Endometrial microvascular endothelial cells (primary cell): ENCODE results near the gene RGS3. TPM values are rescaled to one million over a fixed set of nuclear protein-coding genes. Genes with fewer than 3 reads are reported as not detected.
"Not testable (repeated sequence)": the region's sequence is repeated elsewhere in the genome, so short reads cannot be mapped to it uniquely, and the experiment has no call there.

Experiments
- in situ Hi-C: cut with HindIII; loops from 2 replicates; pipeline ENCODE4 v1.10.0; 2017; ENCODE audit warnings: low sequenced_read_pairs, low pct_unique_long_range_greater_than_20kb; ENCODE audit errors: inconsistent ontology term
- total RNA-seq: library from RNA; depleted of rRNA; stranded (reverse); fragments of >200 nt; gene quantifications from one replicate; pipeline ENCODE4 v1.2.3, GENCODE V29; 2015; ENCODE audit errors: inconsistent ontology term

RGS3 gene
- total RNA-seq, 1 donor from 2014 or later: 106 TPM

DNA sequence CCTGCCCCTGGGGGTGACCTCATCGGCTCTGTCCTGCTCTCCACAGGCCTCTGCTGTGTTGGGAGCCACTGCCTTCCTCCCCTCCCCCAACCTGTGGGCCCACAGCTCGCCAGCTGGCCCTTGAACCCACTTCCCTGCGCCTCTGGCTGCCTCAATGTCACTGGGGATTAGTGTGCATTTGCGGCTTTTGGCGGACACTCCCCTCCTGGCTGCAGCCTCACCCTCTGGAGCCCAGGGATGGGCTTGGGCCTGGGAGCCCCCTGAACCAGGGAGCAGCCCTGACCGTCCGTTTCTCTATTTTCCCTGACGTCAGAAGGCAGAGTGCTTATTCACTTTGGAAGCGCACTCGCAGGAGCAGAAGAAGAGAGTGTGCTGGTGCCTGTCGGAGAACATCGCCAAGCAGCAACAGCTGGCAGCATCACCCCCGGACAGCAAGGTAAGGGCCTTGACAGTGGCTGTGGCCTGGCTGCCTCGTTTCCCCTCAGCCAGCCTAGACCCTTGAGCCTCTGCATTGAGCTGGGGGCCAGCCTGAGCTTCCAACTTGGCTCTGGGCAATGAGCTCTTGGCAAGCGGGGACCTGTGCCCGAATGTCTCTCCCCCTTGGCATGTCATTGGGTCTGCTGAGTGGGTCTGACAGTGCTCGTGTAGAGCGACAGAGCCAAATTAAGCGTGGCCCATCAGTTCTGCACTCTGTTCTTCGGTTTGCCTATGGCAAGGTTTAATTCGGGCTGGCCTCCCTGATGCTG lies 73.1 kb downstream of the RGS3 start:
- in situ Hi-C loops: no loop called here

DNA sequence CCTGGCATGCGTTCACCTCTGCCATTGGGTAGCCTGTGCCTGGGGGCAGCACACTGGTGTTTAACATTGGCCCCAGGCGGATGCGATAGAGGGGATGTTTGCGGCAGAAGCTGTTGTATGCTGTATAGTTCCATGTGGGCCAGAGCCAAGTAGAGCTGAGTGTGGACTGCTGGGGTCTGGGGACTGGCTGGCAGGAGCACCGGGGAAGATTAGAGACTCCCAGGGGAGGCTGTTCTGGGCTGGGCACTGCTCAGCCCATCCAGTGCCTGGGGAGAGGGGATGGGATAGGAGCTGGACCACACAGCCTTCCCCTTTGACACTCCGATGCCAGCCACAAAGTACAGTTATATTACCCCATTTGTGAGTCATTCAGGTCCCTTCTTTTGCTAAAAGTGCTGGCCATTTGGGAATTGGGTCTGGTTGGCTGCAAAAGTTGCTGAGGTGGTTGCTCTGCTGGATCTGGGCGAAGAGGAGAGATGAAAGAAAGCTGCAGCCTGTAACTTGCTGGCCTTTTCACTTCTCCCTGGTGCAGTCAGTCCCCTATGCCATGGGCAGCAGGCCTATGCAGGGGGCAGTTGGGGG lies 73.8 kb downstream of the RGS3 start:
- in situ Hi-C loops: no loop called here

DNA sequence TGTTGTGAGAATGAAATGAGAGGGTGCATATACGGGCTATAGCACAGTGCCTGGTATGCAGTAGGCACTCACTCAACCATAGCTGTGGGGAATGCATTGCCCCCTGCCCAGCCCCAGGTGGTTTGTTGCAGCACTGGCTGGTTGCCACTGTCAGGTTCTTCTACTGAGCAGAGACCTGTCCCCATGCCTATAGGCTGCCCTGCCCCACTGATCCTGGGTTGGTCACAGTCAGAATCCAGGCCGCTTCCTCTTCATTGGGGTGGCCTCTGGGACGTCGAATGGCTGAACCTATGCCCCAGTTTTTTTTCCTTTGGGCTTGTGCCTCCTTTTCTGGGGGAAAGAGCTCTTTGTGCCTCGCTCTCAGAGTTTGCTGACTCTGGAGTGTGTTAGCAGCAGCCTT lies 74.6 kb downstream of the RGS3 start:
- in situ Hi-C loops: no loop called here

DNA sequence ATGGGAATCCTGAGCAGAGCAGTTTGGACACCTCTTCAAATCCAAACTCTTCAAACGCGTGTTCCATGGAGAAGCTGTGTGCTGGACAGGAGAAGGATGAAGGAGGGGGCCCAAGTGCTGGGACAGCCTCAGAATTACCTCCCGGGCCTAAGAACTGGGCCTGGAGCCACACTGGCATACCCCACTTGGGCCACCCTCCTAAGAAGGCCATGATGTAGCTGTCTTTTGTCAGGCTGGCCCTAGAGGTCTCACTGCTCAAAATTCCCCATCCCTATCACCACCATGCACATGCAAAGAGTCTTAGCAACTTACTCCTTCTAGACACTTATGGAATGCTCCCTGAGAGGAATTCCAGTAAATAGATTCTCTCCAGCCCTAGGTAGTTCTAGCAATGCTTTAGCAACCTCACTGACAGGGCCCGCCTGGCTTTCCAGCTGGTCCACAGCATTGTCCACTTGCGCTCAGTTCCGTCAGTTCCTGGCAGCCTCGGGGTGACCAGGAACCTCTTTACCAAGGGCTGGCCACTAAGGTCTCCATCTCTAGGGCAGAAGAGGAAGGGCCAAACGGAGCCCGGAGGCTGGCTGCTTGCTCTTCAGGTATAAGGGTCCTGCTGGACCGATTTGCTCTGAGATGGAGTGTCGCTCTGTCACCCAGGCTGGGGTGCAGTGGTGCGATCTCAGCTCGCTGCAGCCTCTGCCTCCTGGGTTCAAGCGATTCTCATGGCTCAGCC lies 75.3 kb downstream of the RGS3 start:
- in situ Hi-C loops: no loop called here

DNA sequence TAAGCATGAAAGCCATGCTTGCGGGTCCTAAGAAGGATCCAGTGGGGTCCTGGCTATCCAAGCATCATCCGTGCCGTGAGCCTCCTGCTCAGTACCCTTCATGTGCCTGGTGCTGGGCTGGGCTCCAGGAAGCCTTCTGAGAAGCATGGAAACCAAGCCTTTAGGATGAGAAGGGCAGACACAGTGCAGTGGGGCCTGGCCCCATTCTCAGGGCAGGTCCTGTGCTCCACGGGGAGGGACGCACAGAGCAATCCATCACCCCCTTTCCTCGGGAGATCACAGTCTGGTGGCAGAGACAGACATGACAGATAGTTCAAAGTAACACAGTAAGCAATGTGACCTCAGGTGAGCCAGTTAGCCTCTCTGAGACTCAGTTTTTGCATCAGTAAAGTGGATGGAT lies 76.9 kb downstream of the RGS3 start:
- in situ Hi-C loops: no loop called here

DNA sequence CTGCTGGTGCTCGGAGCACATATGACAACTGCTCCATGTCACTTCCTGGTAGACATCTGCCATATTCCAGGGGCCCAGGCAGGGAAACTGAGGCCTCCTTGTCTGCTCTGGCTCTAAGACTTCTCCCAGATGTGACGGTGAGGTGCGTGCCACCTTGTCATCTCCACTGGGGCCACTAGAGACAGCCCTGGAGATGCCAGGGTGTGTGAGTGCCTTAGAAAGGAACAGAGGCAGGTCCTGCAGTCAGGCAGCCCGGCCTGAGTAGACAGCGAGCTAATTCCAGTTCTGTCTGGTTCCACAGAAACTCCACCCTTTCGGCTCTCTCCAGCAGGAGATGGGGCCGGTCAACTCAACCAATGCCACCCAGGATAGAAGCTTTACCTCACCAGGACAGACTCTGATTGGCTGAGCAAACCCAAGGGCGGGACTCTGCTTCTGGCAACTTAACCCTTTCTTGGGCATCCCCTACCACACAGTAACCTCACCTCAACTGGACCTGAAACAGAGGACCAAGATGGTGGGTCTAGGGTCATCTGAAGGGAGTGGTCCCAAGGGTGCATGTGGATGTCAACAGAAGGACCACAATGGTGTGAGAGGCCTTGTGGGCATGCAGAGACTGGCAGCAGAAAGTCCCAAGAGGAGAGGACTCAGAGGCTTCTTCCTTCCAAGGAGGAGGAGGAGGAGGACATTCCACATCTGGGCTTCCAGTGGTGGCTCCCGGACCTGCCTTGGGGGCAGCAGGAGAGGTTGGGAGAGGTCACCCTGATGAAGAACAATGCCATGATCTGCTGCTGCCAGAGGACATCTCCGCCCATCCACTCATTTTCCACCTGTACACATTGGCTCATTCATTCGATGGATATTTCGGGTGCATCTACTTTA lies 77.7 kb downstream of the RGS3 start:
- in situ Hi-C loops: no loop called here

DNA sequence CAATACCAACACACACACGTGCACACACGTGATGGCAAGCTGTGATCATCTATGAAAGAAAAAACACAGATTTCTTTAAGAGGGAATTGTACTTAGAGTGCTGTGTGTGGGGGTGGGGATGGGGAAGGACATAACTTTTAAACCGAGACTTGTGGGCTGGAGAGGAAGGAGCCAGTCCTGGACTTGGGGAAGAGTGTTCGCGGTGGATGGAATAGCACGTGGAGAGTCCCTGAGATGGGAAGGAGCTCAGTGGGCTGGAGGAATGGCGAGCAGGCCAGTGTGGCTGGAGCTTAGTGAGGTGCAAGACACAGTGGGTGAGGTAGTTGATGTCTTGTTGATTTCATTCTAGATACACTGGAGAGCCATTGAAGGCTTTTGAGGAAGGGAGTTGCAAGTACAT lies 78.5 kb downstream of the RGS3 start:
- in situ Hi-C loops: no loop called here

DNA sequence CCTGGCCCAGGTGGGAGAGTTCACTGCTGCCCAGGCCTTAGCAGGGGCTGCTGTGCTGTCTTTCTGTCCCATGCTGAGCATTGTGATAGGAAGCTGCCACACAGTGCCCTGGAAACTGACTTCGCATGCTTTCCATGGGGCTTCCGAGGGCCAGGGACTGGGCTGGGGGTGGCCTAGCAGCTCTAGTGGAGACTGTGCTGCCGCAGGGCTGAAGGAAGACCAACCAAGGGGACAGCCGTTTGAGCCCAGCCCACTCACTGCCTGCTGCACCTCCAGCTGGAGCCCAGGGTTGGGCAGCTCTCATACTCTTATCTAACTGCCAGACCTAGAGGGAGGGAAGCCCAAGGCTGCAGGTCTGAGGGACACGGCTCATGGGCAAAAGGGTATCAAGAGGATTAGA lies 79.2 kb downstream of the RGS3 start:
- in situ Hi-C loops: no loop called here

DNA sequence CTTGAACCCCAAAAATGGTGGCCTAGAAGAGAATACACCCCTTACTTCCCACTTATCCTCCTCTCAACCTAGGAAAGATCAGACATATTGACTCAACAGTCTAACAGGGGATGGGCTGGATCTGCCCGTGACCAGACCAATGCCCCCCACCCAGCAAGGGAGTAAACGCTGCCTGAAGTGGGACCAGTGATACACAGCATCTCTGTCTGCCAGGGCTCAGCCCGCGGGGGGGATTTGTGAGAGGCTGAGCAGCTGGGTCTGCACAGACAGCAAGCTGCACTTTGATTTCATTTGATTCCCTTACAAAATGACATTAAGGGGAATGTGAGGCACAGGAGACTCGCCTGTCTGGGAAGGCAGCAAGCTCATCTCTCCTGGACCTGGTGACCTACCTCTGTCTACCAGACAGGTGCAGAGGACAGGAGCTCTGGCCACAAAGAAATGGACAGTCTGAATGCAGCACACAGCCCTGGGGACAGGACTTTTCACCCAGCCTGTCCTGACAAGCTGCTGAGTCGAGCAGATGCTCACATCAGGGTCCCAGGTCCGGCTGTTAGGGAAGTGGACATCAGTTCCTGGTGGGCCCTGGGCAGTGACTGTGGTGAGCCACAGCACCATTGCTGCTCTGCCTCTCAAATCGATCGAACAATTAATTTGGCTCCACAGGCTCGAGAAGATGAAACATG lies 79.9 kb downstream of the RGS3 start:
- in situ Hi-C loops: no loop called here

DNA sequence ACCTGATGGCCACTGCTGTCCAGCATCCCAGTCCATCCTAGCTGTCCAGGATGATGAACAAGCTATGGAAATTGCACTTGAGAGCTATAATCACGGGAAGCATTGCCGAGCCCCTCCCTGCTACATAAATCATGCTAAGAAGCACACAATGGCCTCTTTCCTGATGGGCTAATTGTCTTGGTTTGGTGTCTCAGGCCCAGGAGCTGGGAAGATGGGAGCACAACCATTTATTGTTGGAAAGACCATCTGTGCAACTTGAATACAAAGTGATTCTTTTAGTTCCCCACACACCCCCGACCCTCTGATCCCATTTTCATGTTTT lies 80.4 kb downstream of the RGS3 start:
- in situ Hi-C loops: no loop called here

DNA sequence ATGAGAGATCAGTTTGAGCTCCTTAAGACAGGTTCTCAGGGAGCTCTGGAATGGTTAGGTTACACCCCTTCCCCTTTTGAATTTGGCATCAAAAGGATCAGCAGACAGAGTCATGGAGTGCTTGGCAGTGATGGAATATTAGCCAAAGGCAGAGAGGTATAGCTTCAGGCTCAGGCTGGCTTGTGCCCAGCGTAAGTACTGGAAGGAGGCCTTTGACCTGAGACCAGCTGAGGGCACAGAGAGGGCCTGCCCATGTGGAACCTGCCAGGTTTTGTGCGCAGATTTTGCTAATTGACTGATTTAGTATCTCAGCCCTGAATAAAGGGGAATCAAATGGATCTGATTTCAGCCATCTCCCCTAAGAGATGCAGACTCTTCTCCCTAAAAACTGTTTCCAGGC lies 81.5 kb downstream of the RGS3 start:
- in situ Hi-C loops: no loop called here

DNA sequence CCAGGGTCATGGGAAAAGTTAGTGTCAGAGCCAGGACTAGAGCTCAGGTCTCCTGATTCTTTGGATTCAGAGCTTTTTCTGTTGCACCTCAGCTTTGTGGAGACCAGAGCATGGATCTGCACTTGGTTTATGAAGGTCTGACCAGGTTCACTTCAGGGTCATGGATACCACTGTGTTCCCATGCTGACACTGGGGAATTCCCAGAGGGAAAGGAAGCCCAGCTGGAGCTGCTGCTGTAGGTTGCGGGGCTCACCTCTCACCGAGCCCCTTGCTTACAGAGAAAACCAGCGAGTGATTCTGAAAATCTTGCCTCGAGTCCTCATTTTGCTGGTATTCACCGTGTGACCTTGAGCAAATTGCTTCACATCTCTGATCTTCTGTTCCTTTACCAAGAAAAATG lies 83.0 kb downstream of the RGS3 start:
- in situ Hi-C loops: no loop called here

DNA sequence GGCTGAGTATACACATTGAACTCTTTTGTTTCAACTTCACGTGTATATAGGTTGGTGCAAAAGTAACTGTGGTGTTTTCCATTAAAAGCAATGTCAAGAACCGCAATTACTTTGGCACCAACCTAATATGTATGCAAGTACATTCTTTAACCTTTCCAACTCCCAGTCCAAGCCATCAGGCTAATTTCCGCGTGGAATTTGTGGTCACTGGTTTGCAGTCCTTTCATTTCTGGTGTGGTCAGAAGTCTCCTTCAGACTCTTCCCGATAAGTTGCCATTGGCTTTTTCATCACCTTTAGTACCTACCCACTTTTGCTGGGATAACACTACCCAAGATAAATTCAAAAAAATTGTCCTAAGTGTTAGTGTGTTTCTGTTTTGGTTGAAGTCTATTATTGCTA lies 84.0 kb downstream of the RGS3 start:
- in situ Hi-C loops: no loop called here

DNA sequence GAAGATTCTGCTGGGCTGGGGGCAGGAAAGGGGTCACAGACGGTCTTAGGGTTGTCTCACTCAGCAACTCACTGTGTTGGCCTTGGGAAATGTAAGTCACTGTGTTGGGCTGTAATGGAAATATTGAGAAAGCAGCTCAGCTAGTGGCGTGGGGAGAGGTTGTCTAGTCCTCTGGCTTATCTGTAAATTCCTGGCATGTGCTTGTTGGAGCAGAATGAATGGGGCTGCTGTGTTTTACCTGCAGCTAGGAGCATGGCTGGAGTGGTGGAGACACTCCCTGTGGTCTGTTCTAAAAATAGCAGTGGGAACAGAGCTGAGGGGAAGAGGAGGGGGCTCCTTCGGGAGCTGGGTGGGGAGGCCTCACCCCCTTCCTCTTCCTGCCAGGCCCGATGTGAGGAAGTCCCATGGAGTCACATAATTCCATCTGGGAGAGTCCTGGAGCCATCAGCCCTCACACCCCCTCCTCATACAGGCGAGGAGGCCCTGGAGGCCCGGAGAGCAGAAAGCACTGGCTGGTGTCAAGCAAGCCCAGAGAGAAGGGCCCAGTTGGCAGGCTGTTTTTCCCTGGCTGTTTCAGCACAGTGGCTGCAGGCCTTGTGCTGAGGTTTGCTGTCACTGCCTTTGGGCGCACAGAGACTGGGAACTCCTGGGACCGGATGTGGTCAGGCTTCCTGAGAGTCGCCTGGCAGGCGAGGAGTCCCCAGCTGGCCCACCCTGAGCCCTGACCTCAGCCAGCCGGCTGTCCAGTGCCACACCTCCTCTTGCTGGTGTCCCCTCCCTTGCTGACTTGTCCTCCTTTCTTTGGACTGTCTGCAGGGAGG lies 84.9 kb downstream of the RGS3 start:
- in situ Hi-C loops: no loop called here

DNA sequence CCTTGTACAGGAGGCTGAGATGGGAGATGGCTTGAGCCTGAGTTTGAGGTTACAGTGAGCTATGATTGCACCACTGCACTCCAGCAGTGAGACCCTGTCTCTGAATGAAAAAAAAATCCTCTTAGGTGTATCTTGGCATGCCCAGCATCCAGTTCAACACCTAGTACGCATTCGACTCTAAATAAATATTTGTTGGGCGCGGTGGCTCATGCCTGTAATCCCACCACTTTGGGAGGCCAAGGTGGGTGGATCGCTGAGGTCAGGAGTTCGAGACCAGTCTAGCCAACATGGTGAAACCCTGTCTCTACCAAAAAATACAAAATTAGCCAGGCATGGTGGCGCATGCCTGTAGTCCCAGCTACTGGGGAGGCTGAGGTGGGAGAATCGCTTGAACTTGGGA lies 86.4 kb downstream of the RGS3 start:
- in situ Hi-C loops: not testable (repeated sequence)

DNA sequence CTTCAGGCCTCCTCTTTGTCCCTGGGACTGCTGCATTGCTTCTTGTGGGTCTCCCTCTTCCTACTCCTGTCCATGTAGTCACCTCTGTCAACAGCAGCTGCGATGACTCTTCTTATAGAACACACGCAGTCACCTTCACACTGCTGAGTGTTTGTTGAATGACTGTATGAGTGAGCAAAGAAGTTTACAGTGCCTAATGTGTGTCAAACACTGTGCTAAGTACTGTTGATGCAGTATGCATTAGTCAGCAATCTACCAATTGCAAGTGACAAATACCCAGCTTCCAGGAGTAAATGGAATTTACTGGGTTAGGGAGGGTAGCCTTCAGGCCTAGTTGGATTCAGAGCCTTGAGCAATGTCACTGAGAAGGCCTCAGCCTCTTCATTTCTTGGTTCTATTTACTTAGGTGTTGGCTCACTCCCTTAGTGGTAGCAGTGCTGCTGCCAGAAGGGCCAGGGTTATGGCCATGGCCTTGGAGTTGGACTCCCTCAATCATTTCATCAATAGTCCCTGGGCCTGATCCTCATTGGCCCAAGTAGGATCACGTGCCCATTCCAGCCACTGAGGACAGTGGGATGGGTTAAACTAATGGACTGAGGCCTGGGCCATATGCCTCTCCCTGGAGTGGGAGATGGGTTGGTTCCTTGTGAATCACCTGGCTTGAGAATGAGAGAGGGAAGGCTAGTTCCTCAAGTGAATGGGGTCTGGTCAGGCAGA lies 93.5 kb downstream of the RGS3 start:
- in situ Hi-C loops: no loop called here

DNA sequence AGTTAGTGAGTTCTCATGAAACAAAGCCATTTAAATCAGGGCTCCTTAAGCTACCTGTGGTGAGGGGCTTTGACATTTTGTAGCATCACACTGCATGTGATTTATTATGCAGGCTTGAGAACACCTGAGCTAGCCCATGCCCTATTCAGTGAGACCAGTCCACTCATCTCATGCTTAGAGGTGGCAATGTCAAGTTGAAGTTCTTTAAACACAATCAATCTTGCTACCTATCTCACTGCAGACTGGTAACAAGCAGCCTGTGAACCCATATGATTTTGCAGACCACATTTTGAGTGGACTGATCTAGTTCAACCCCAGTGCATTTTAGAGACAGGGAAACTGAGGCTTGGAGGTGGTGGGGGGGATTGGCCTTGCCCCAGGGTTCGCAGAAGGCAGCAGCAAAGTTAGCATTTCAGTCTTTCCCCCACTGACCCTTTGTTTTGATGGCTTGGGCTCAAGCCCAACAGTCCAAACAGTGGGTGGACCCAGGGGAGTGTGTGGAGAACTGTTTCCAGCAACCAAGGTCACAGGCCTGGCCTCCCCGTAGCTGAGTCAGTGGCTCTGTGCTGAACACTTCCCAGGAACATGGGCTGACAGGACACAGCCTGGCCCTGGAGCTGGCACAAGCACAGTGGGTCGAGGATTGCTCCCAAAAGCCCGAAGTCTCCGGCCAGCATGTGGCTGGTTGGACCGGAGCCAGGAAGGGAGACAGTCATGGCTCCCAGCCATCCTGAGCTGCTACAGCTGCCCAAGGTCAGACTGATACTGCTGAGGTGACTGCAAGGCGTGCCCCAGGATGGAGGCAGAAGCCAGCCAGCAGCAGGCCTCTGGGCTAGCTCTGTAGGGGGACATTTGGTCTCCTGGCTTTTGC lies 95.3 kb downstream of the RGS3 start:
- in situ Hi-C loops: no loop called here
